IMR-90 (cell line): ENCODE measurements around the gene OXCT2. TPM values are rescaled to one million over a fixed set of nuclear protein-coding genes. Genes with fewer than 3 reads are reported as not detected.

Experiments used
- ATAC-seq: fragments of 200-7000 bp; cut with Tn5 transposase; 2 replicates; pipeline ENCODE4 v1.9.1; 2020; ENCODE audit warnings: low read depth, mild to moderate bottlenecking, moderate library complexity
- BruUV-seq: library from RNA; stranded (reverse); fragments of 400-500 nt; replicated peaks from 2 replicates; lab custom pipeline; 2021; lab: Mats Ljungman, UMichigan
- CTCF ChIA-PET: fragments of 300-600 bp; formaldehyde crosslinking; extraction: SDS; loops from one replicate; lab custom pipeline; 2021; ENCODE audit warnings: antibody characterized with exemption; lab: Yijun Ruan, JAX
- POLR2A ChIA-PET: fragments of 300-600 bp; sonication (Branson Sonifier 250); formaldehyde crosslinking; loops from one replicate; lab custom pipeline; 2022; ENCODE audit warnings: antibody characterized with exemption; ENCODE audit not compliant: unreplicated experiment; lab: Charles Lee
- DNase-seq: peaks from one replicate; pipeline ENCODE4 v3.0.0; 2013
- H2AFZ ChIP-seq: replicated peaks from 2 replicates; pipeline ENCODE3; 2013; ENCODE audit warnings: low read length, mild to moderate bottlenecking; ENCODE audit not compliant: poor library complexity
- H2AK5ac ChIP-seq: 2 replicates; pipeline ENCODE4 v1.6.1; 2013; ENCODE audit warnings: low read depth, low read length, inconsistent platforms
- H2AK9ac ChIP-seq: replicated peaks from 2 replicates; pipeline ENCODE3; 2013; ENCODE audit warnings: mild to moderate bottlenecking, low read depth, low read length, moderate library complexity; ENCODE audit not compliant: poor library complexity
- H2BK120ac ChIP-seq: 2 replicates; pipeline ENCODE4 v1.6.1; 2013; ENCODE audit warnings: low read depth, low read length, inconsistent platforms
- H2BK15ac ChIP-seq: 3 replicates; pipeline ENCODE4 v1.6.1; 2013; ENCODE audit warnings: low read depth, low read length, inconsistent platforms
- H2BK20ac ChIP-seq: 2 replicates; pipeline ENCODE4 v1.6.1; 2013; ENCODE audit warnings: low read depth, mild to moderate bottlenecking, inconsistent platforms, low read length, moderate library complexity
- H2BK5ac ChIP-seq: 2 replicates; pipeline ENCODE4 v1.6.1; 2013; ENCODE audit warnings: mild to moderate bottlenecking, low read depth, low read length, inconsistent platforms; ENCODE audit not compliant: poor library complexity, severe bottlenecking
- H3K14ac ChIP-seq: replicated peaks from 2 replicates; pipeline ENCODE4 v1.6.1; 2013; ENCODE audit warnings: low read depth, low read length, inconsistent platforms
- H3K18ac ChIP-seq: 2 replicates; pipeline ENCODE4 v1.6.1; 2013; ENCODE audit warnings: low read depth, low read length, control low read depth
- H3K23ac ChIP-seq: 2 replicates; pipeline ENCODE4 v1.6.1; 2013; ENCODE audit warnings: low read depth, low read length, inconsistent platforms
- H3K27ac ChIP-seq: 2 replicates; pipeline ENCODE4 v1.5.1; 2013; ENCODE audit warnings: mild to moderate bottlenecking, control low read depth, low read length; ENCODE audit not compliant: insufficient read depth
- H3K27me3 ChIP-seq: 2 replicates; pipeline ENCODE4 v1.6.1; 2013; ENCODE audit warnings: low read length; ENCODE audit not compliant: control insufficient read depth, insufficient read depth
- H3K36me3 ChIP-seq: 2 replicates; pipeline ENCODE4 v1.6.1; 2013; ENCODE audit warnings: low read length, mixed read lengths; ENCODE audit not compliant: control insufficient read depth, insufficient read depth
- H3K4ac ChIP-seq: 2 replicates; pipeline ENCODE4 v1.6.1; 2013; ENCODE audit warnings: low read depth, low read length, inconsistent platforms
- H3K4me1 ChIP-seq: 2 replicates; pipeline ENCODE4 v1.6.1; 2013; ENCODE audit warnings: low read length, mixed read lengths; ENCODE audit not compliant: control insufficient read depth, insufficient read depth
- H3K4me2 ChIP-seq: 2 replicates; pipeline ENCODE4 v1.6.1; 2013; ENCODE audit warnings: low read depth, mild to moderate bottlenecking, control low read depth, low read length, moderate library complexity
- H3K4me3 ChIP-seq: 2 replicates; pipeline ENCODE4 v1.5.1; 2013; ENCODE audit warnings: low read depth, mild to moderate bottlenecking, control low read depth, low read length, moderate library complexity; ENCODE audit not compliant: insufficient read depth
- H3K56ac ChIP-seq: 2 replicates; pipeline ENCODE4 v1.6.1; 2013; ENCODE audit warnings: low read length, inconsistent platforms; ENCODE audit not compliant: insufficient read depth; ENCODE audit errors: extremely low read depth
- H3K79me1 ChIP-seq, 2 experiments: 2 replicates each; pipeline ENCODE4 v1.6.1; 2013; ENCODE audit warnings: low read length in 2 of 2, inconsistent platforms in 1 of 2, low read depth in 1 of 2
- H3K9ac ChIP-seq: 2 replicates; pipeline ENCODE4 v1.6.1; 2013; ENCODE audit warnings: low read depth, low read length, control low read depth
- H3K9me1 ChIP-seq: 2 replicates; pipeline ENCODE4 v1.6.1; 2013; ENCODE audit warnings: low read length, inconsistent platforms; ENCODE audit not compliant: insufficient read depth
- H3K9me3 ChIP-seq: 2 replicates; pipeline ENCODE4 v1.6.1; 2013; ENCODE audit warnings: low read length; ENCODE audit not compliant: control insufficient read depth, insufficient read depth
- H4K20me1 ChIP-seq: 2 replicates; pipeline ENCODE4 v1.6.1; 2013; ENCODE audit warnings: low read length, inconsistent platforms; ENCODE audit not compliant: insufficient read depth
- H4K5ac ChIP-seq: 2 replicates; pipeline ENCODE4 v1.6.1; 2013; ENCODE audit warnings: mild to moderate bottlenecking, low read depth, low read length, control low read depth
- H4K8ac ChIP-seq, 2 experiments: 2 replicates each; pipeline ENCODE4 v1.6.1; 2013; ENCODE audit warnings: low read depth in 2 of 2, low read length in 2 of 2, control low read depth in 1 of 2, inconsistent platforms in 1 of 2
- H4K91ac ChIP-seq: 2 replicates; pipeline ENCODE4 v1.6.1; 2013; ENCODE audit warnings: low read depth, low read length, inconsistent platforms; ENCODE audit not compliant: insufficient read depth
- CEBPB ChIP-seq: IDR thresholded peaks from 2 replicates; pipeline ENCODE4 v1.6.1; 2012; ENCODE audit warnings: low read depth, low read length, improper control_type of control experiment
- CHD1 ChIP-seq: IDR thresholded peaks from 2 replicates; pipeline ENCODE4 v1.6.1; 2012; ENCODE audit warnings: low read depth, low read length, improper control_type of control experiment
- CTCF ChIP-seq: conservative IDR thresholded peaks from 2 replicates; pipeline ENCODE4 v1.5.1; 2012; ENCODE audit warnings: mild to moderate bottlenecking, low read depth, low read length, improper control_type of control experiment
- ELK1 ChIP-seq: fragments of 150-350 bp; IDR thresholded peaks from 2 replicates; pipeline ENCODE4 v1.6.1; 2016; ENCODE audit warnings: low read depth, mild to moderate bottlenecking, low read length, moderate library complexity, borderline replicate concordance
- FOS ChIP-seq: fragments of 150-350 bp; IDR thresholded peaks from 2 replicates; pipeline ENCODE4 v1.6.1; 2016; ENCODE audit warnings: low read depth, low read length
- MAFK ChIP-seq: IDR thresholded peaks from 2 replicates; pipeline ENCODE4 v1.6.1; 2012; ENCODE audit warnings: low read depth, low read length, improper control_type of control experiment
- MAZ ChIP-seq: IDR thresholded peaks from 2 replicates; pipeline ENCODE4 v1.6.1; 2012; ENCODE audit warnings: low read depth, mild to moderate bottlenecking, low read length, improper control_type of control experiment, moderate library complexity, borderline replicate concordance
- NFE2L2 ChIP-seq: fragments of 150-350 bp; IDR thresholded peaks from 2 replicates; pipeline ENCODE4 v1.6.1; 2016; ENCODE audit warnings: low read depth, mild to moderate bottlenecking, low read length
- POLR2A ChIP-seq: IDR thresholded peaks from 2 replicates; pipeline ENCODE4 v1.6.1; 2012; ENCODE audit warnings: mild to moderate bottlenecking, low read depth, low read length
- RAD21 ChIP-seq: IDR thresholded peaks from 2 replicates; pipeline ENCODE4 v1.6.1; 2012; ENCODE audit warnings: low read length, improper control_type of control experiment
- RCOR1 ChIP-seq: IDR thresholded peaks from 2 replicates; pipeline ENCODE4 v1.6.1; 2012; ENCODE audit warnings: mild to moderate bottlenecking, low read length, improper control_type of control experiment; ENCODE audit not compliant: insufficient replicate concordance
- RFX5 ChIP-seq: IDR thresholded peaks from 2 replicates; pipeline ENCODE4 v1.8.0; 2012; ENCODE audit warnings: low read depth, mild to moderate bottlenecking, low read length, moderate library complexity
- SMC3 ChIP-seq: fragments of 150-350 bp; IDR thresholded peaks from 2 replicates; pipeline ENCODE4 v1.6.1; 2016; ENCODE audit warnings: low read depth, mild to moderate bottlenecking, antibody characterized with exemption, low read length, moderate library complexity
- USF2 ChIP-seq: fragments of 150-350 bp; IDR thresholded peaks from 2 replicates; pipeline ENCODE4 v1.6.1; 2017; ENCODE audit warnings: mild to moderate bottlenecking, antibody characterized with exemption, low read length, low read depth
- WGBS, 2 experiments: methylation state at CpG; one replicate each; pipeline versions ENCODE4 v1.1.5 to v1.1.7; 2013; ENCODE audit warnings: missing lambda C conversion rate in 2 of 2; ENCODE audit not compliant: insufficient read length in 1 of 2; ENCODE audit errors: extremely low coverage in 2 of 2; 5-methylcytosine and 5-hydroxymethylcytosine counted together
- dilution Hi-C: fragments of 300-500 bp; cut with HindIII; formaldehyde crosslinking; loops from one replicate; pipeline ENCODE4 v1.14.3; 2018; ENCODE audit warnings: low sequenced_read_pairs; ENCODE audit not compliant: unreplicated experiment
- in situ Hi-C: fragments of 300-500 bp; cut with MboI; formaldehyde crosslinking; loops from 3 replicates; pipeline ENCODE4 v1.14.3; 2019; ENCODE audit warnings: low sequenced_read_pairs, inconsistent platforms, mixed read lengths
- intact Hi-C: fragments of 100-400 bp; cut with micrococcal nuclease; formaldehyde crosslinking; loops from 2 replicates; pipeline ENCODE4 v1.10.0; 2022
- polyA plus RNA-seq, 3 experiments: library from polyadenylated mRNA; depleted of rRNA; stranded (reverse); fragments of >200 nt; gene quantifications; 2 replicates each; pipeline ENCODE4 v1.2.3, GENCODE V29; 2012; ENCODE audit warnings: low replicate concordance in 1 of 3
- total RNA-seq: library from RNA; depleted of rRNA; stranded (reverse); fragments of >200 nt; gene quantifications from 2 replicates; pipeline ENCODE4 v1.2.3, GENCODE V29; 2012

The OXCT2 gene
- total and polyA plus RNA-seq, 2 of the 4 experiments (the other 2 are of a cell fraction), result 0.18 to 0.22 TPM

- TF ChIP-seq SMC3, result no peak
- no peak for TF ChIP-seq RAD21
Measured at GRCh38 chr1:39812913-39813312, 41.8 kb upstream of the OXCT2 start (continued).

- ChIA-PET CTCF (no interaction called here), POLR2A (no interaction called here)
- in situ Hi-C loops (no loop called here), intact Hi-C loops (loop anchor here (10.0 kb wide), 1 partner anchor 204 kb away; no protein-coding TSS in a partner anchor), dilution Hi-C loops (no loop called here)
- Histone ChIP-seq H3K36me3 (no peaks in the 10 kb centered on the region), H2AK5ac (no peak overlapping the region), H3K18ac (no peak overlapping the region), H2BK15ac (no peak overlapping the region), H2BK120ac (no peak overlapping the region), H3K23ac (no peak overlapping the region), H3K4me3 (no peak overlapping the region), H4K8ac (no peak overlapping the region), H3K4ac (no peak overlapping the region), H3K9me1 (no peaks in the 10 kb centered on the region), H3K9me3 (peaks cover 6% of the 10 kb centered on the region), H4K5ac (no peak overlapping the region), H2AFZ (no peak overlapping the region), H2BK20ac (no peak overlapping the region), H3K4me1 (no peaks in the 10 kb centered on the region), H2AK9ac (no peak overlapping the region), H3K56ac (no peak overlapping the region), H3K9ac (no peak overlapping the region), H3K4me2 (no peak overlapping the region), H2BK5ac (no peak overlapping the region), H4K91ac (no peak overlapping the region), H3K79me1 (no peaks in the 10 kb centered on the region), H3K27ac (no peak overlapping the region), H3K14ac (no peak overlapping the region), H4K20me1 (no peaks in the 10 kb centered on the region), H3K27me3 (peaks cover 11% of the 10 kb centered on the region)
- 10% methylated on average over 2 of the region's 8 CpGs; no CpG with 5 or more reads in 1 of the 2 experiments for WGBS, 2 experiments
- no peak for DNase-seq
- no peak for ATAC-seq
- BruUV-seq, result no TSS peak
- TF ChIP-seq RCOR1, result no peak
- TF ChIP-seq CHD1, result no peak
- no peak for TF ChIP-seq POLR2A
- TF ChIP-seq CEBPB, result no peak
- no peak for TF ChIP-seq RFX5
- no peak for TF ChIP-seq USF2
- no peak for TF ChIP-seq NFE2L2
- no peak for TF ChIP-seq RAD21
- no peak for TF ChIP-seq FOS
- TF ChIP-seq CTCF, result no peak
- no peak for TF ChIP-seq MAZ
- TF ChIP-seq ELK1, result no peak
- TF ChIP-seq MAFK, result no peak
Measured at GRCh38 chr1:39808784-39809517, 37.8 kb upstream of the OXCT2 start.
